Astrocyte (in vitro differentiated cells and primary cell): ENCODE data around the gene RNASE9. TPM values are rescaled to one million over a fixed set of nuclear protein-coding genes. Genes with fewer than 3 reads are reported as not detected.
"Not testable (repeated sequence)": the region's sequence is repeated elsewhere in the genome, so short reads cannot be mapped to it uniquely, and the experiment has no call there.

Experiments
- DNase-seq: peaks from one replicate; pipeline ENCODE4 v3.0.0-alpha.2; 2010; ENCODE audit warnings: low read depth
- FAIRE-seq: peaks from 2 replicates; lab custom pipeline; 2011; peaks lifted over from hg19 to GRCh38; lab: Jason Lieb, UNC
- H2AFZ ChIP-seq: 2 replicates; pipeline ENCODE4 v1.6.0; 2012; ENCODE audit warnings: low read depth, low read length, inconsistent platforms
- H3K27ac ChIP-seq: 2 replicates; pipeline ENCODE4 v1.5.1; 2011; ENCODE audit warnings: low read depth, low read length, inconsistent platforms
- H3K27me3 ChIP-seq: 2 replicates; pipeline ENCODE4 v1.6.0; 2011; ENCODE audit warnings: low read length, inconsistent platforms; ENCODE audit not compliant: insufficient read depth
- H3K36me3 ChIP-seq: 2 replicates; pipeline ENCODE4 v1.5.1; 2011; ENCODE audit warnings: low read length, inconsistent platforms; ENCODE audit not compliant: insufficient read depth
- H3K4me1 ChIP-seq: 2 replicates; pipeline ENCODE4 v1.5.1; 2011; ENCODE audit warnings: low read length, inconsistent platforms; ENCODE audit not compliant: insufficient read depth
- H3K4me2 ChIP-seq: 2 replicates; pipeline ENCODE4 v1.6.0; 2012; ENCODE audit warnings: low read length, inconsistent platforms
- H3K4me3 ChIP-seq: 2 replicates; pipeline ENCODE4 v1.5.1; 2011; ENCODE audit warnings: low read depth, mild to moderate bottlenecking, low read length, inconsistent platforms; ENCODE audit not compliant: insufficient read depth
- H3K79me2 ChIP-seq: 2 replicates; pipeline ENCODE4 v1.6.0; 2012; ENCODE audit warnings: mild to moderate bottlenecking, low read length, inconsistent platforms; ENCODE audit not compliant: insufficient read depth
- H3K9ac ChIP-seq: 2 replicates; pipeline ENCODE4 v1.6.0; 2012; ENCODE audit warnings: mild to moderate bottlenecking, low read length, inconsistent platforms
- H3K9me3 ChIP-seq: 2 replicates; pipeline ENCODE4 v1.5.1; 2012; ENCODE audit warnings: low read depth, mild to moderate bottlenecking, low read length, inconsistent platforms; ENCODE audit not compliant: insufficient read depth
- H4K20me1 ChIP-seq: 2 replicates; pipeline ENCODE4 v1.6.0; 2012; ENCODE audit warnings: low read length, inconsistent platforms; ENCODE audit not compliant: insufficient read depth
- H3K27ac Mint-ChIP-seq: one replicate; pipeline ENCODE4 v1.8.0; 2021; ENCODE audit warnings: mild to moderate bottlenecking, mixed read lengths; ENCODE audit not compliant: unreplicated experiment
- H3K27me3 Mint-ChIP-seq: one replicate; pipeline ENCODE4 v1.8.0; 2021; ENCODE audit warnings: low read depth, mixed read lengths; ENCODE audit not compliant: unreplicated experiment
- H3K36me3 Mint-ChIP-seq: one replicate; pipeline ENCODE4 v1.8.0; 2021; ENCODE audit warnings: low read depth, mixed read lengths; ENCODE audit not compliant: unreplicated experiment
- H3K4me1 Mint-ChIP-seq: one replicate; pipeline ENCODE4 v1.8.0; 2021; ENCODE audit warnings: low read depth, mixed read lengths; ENCODE audit not compliant: unreplicated experiment
- H3K4me3 Mint-ChIP-seq: one replicate; pipeline ENCODE4 v1.8.0; 2021; ENCODE audit warnings: mild to moderate bottlenecking, moderate library complexity, mixed read lengths; ENCODE audit not compliant: unreplicated experiment
- H3K9me3 Mint-ChIP-seq: one replicate; pipeline ENCODE4 v1.8.0; 2021; ENCODE audit warnings: mild to moderate bottlenecking, mixed read lengths; ENCODE audit not compliant: unreplicated experiment
- CTCF ChIP-seq: IDR thresholded peaks from 2 replicates; pipeline ENCODE4 v1.5.1; 2011; ENCODE audit warnings: low read depth, mild to moderate bottlenecking, inconsistent platforms, low read length, moderate library complexity; ENCODE audit not compliant: insufficient read depth
- EZH2 ChIP-seq: IDR thresholded peaks from 2 replicates; pipeline ENCODE4 v1.6.1; 2012; ENCODE audit warnings: mild to moderate bottlenecking, low read length, inconsistent platforms; ENCODE audit not compliant: insufficient read depth
- total RNA-seq: library from RNA; stranded (reverse); gene quantifications from 2 replicates; pipeline ENCODE4 v1.2.1, GENCODE V29; 2021

The RNASE9 gene
- total RNA-seq, 1 donor from 2014 or later, result not detected

GRCh38 chr14:20569066-20569465, 8.2 kb upstream of the RNASE9 start:
- no peaks in the 10 kb centered on the region for H3K27me3 Mint-ChIP-seq
- no peak for FAIRE-seq

GRCh38 chr14:20568393-20568792, 7.5 kb upstream of the RNASE9 start:
- Mint-ChIP-seq H3K27ac (no peak overlapping the region), H3K9me3 (peaks cover 22% of the 10 kb centered on the region)
- FAIRE-seq, result no peak

More at GRCh38 chr14:20569066-20569465, 8.2 kb upstream of the RNASE9 start:
- Mint-ChIP-seq H3K27ac (no peak overlapping the region), H3K36me3 (no peaks in the 10 kb centered on the region), H3K9me3 (peaks cover 22% of the 10 kb centered on the region), H3K4me1 (no peaks in the 10 kb centered on the region), H3K4me3 (no peak overlapping the region)
- no peak overlapping the region for H2AFZ ChIP-seq
- no peak overlapping the region for H3K27ac ChIP-seq
- no peaks in the 10 kb centered on the region for H3K36me3 ChIP-seq
- H4K20me1 ChIP-seq, result no peaks in the 10 kb centered on the region
- H3K4me3 ChIP-seq, result no peak overlapping the region
- TF ChIP-seq EZH2 (no peak), CTCF (no peak)
- H3K79me2 ChIP-seq, result no peaks in the 10 kb centered on the region
- peaks cover 4% of the 10 kb centered on the region for H3K9me3 ChIP-seq
- H3K4me2 ChIP-seq, result no peak overlapping the region
- H3K27me3 ChIP-seq, result no peaks in the 10 kb centered on the region
- no peak for DNase-seq
- H3K9ac ChIP-seq, result no peak overlapping the region
- H3K4me1 ChIP-seq, result no peaks in the 10 kb centered on the region

GRCh38 chr14:20567199-20567598, 6.4 kb upstream of the RNASE9 start:
- H3K4me3 ChIP-seq, FAIRE-seq, H3K4me3 Mint-ChIP-seq, H3K9ac ChIP-seq, H4K20me1 ChIP-seq, H3K36me3 Mint-ChIP-seq, H3K79me2 ChIP-seq, H3K27me3 Mint-ChIP-seq, H3K9me3 ChIP-seq, H3K27ac ChIP-seq, H3K36me3 ChIP-seq, H3K27me3 ChIP-seq, H3K4me1 Mint-ChIP-seq, H3K27ac Mint-ChIP-seq, H2AFZ ChIP-seq, H3K4me2 ChIP-seq, DNase-seq, H3K4me1 ChIP-seq: not testable (repeated sequence)
- peaks cover 22% of the 10 kb centered on the region for H3K9me3 Mint-ChIP-seq

More at GRCh38 chr14:20568393-20568792, 7.5 kb upstream of the RNASE9 start:
- Histone ChIP-seq H3K4me1 (no peaks in the 10 kb centered on the region), H3K79me2 (no peaks in the 10 kb centered on the region), H3K9ac (no peak overlapping the region), H3K4me3 (no peak overlapping the region), H3K4me2 (no peak overlapping the region), H3K36me3 (no peaks in the 10 kb centered on the region), H3K9me3 (peaks cover 4% of the 10 kb centered on the region), H4K20me1 (no peaks in the 10 kb centered on the region), H2AFZ (no peak overlapping the region), H3K27ac (no peak overlapping the region), H3K27me3 (no peaks in the 10 kb centered on the region)
- TF ChIP-seq EZH2 (no peak), CTCF (no peak)
- DNase-seq, result no peak
- Mint-ChIP-seq H3K4me3 (no peak overlapping the region), H3K4me1 (no peaks in the 10 kb centered on the region), H3K27me3 (no peaks in the 10 kb centered on the region), H3K36me3 (no peaks in the 10 kb centered on the region)
